Liver (tissue), 3 donors: ENCODE measurements around the gene TMEM176B.
"Not testable (repeated sequence)": the region's sequence is repeated elsewhere in the genome, so short reads cannot be mapped to it uniquely, and the experiment has no call there.

ENCODE experiments used
- JUND ChIP-seq, 2 donors: IDR thresholded peaks; 2 replicates each; pipeline ENCODE4 v1.6.1; 2016; ENCODE audit warnings: antibody characterized with exemption in 2 of 2
- NR2F2 ChIP-seq: IDR thresholded peaks from 2 replicates; pipeline ENCODE4 v1.6.1; 2016; ENCODE audit warnings: antibody characterized with exemption
- RAD21 ChIP-seq, 2 donors: IDR thresholded peaks; 2 replicates each; pipeline ENCODE4 v1.6.1; 2016; ENCODE audit warnings: antibody characterized with exemption in 2 of 2, mild to moderate bottlenecking in 2 of 2
- SP1 ChIP-seq: IDR thresholded peaks from 2 replicates; pipeline ENCODE4 v1.6.1; 2018; ENCODE audit warnings: antibody characterized with exemption, mild to moderate bottlenecking
- TF ChIP-seq, protein P1 (sequence below): fragments of 150-350 bp; IDR thresholded peaks from 2 replicates; pipeline ENCODE4 v1.5.1; 2017; ENCODE audit warnings: improper control_type of control experiment, low read depth, low read length; ENCODE audit not compliant: missing input control
- TF ChIP-seq, protein P2 (sequence below): IDR thresholded peaks from 2 replicates; pipeline ENCODE4 v1.6.1; 2016; ENCODE audit warnings: antibody characterized with exemption
- donor health status: healthy.
- donor health status: healthy.

DNA sequence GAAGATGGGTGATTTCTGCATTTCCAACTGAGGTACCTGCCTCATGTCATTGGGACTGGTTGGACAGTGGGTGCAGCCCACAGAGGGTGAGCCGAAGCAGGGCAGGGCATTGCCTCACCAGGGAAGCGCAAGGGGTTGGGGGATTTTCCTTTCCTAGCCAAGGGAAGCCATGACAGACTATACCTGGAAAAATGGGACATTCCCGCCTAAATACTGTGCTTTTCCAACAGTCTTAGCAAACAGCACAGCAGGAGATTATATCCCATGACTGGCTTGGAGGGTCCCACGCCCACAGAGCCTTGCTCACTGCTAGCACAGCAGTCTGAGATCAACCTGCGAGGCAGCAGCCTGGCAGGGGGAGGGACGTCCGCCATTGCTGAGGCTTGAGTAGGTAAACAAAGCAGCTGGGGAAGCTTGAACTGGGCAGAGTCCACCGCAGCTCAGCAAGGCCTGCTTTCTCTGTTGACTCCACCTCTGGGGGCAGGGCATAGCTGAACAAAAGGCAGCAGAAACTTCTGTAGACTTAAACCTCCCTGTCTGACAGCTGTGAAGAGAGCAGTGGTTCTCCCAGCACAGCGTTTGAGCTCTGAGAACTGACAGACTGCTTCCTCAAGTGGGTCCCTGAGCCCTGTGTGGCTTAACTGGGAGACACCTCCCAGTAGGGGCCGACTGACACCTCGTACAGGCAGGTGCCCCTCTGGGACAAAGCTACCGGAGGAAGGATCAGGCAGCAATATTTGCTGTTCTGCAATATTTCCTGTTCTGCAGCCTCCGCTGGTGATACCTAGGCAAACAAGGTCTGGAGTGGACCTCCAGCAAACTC is 7.7 kb upstream of the TMEM176B start:
- TF ChIP-seq, protein P1, sequence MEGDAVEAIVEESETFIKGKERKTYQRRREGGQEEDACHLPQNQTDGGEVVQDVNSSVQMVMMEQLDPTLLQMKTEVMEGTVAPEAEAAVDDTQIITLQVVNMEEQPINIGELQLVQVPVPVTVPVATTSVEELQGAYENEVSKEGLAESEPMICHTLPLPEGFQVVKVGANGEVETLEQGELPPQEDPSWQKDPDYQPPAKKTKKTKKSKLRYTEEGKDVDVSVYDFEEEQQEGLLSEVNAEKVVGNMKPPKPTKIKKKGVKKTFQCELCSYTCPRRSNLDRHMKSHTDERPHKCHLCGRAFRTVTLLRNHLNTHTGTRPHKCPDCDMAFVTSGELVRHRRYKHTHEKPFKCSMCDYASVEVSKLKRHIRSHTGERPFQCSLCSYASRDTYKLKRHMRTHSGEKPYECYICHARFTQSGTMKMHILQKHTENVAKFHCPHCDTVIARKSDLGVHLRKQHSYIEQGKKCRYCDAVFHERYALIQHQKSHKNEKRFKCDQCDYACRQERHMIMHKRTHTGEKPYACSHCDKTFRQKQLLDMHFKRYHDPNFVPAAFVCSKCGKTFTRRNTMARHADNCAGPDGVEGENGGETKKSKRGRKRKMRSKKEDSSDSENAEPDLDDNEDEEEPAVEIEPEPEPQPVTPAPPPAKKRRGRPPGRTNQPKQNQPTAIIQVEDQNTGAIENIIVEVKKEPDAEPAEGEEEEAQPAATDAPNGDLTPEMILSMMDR = not testable (repeated sequence)
- TF ChIP-seq, protein P2, sequence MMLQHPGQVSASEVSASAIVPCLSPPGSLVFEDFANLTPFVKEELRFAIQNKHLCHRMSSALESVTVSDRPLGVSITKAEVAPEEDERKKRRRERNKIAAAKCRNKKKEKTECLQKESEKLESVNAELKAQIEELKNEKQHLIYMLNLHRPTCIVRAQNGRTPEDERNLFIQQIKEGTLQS = not testable (repeated sequence)
- TF ChIP-seq RAD21 (IDR thresholded peaks at IDR 0.05) (peak; percentile 28 to 32), SP1 (peak; percentile 96)
- not testable (repeated sequence) for TF ChIP-seq NR2F2; JUND (IDR thresholded peaks at IDR 0.05)
